Fibroblast of skin of right biceps (primary cell): ENCODE measurements around the gene SULF2.
A peak's percentile ranks its signal among the peaks of the same experiment; 100 is the strongest.
"Not testable (repeated sequence)": the region's sequence is repeated elsewhere in the genome, so short reads cannot be mapped to it uniquely, and the experiment has no call there.

Experiments used
- DNase-seq: peaks from one replicate; pipeline ENCODE4 v3.0.0-alpha.2; 2013

Gene SULF2

GRCh38 chr20:47785311-47785853 lies at the start of gene SULF2:
Gene SULF2 (minus strand): TSS chr20:47785481. CDS start chr20:47757363, 28,118 bp downstream.
- DNase-seq, result peak; percentile 41

DNA sequence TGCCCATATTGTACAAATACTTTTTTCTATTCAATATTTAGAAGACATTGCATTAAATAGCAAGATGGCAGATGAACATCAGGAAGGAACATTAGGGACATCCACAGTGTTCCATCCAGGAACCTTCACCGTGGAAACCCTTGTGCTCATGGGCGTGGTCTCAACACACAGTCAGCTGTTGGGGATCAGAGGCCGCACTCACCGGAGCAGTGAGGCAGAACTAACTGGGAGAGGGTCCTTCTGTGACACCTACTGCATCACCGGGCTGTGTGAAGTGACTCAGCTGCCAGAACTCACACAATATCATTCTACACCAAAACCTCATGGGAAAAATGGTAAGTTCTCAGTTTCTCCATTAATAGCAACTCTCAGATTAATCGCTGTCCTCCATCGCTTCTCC lies 46.4 kb upstream of the SULF2 start:
- not testable (repeated sequence) for DNase-seq

DNA sequence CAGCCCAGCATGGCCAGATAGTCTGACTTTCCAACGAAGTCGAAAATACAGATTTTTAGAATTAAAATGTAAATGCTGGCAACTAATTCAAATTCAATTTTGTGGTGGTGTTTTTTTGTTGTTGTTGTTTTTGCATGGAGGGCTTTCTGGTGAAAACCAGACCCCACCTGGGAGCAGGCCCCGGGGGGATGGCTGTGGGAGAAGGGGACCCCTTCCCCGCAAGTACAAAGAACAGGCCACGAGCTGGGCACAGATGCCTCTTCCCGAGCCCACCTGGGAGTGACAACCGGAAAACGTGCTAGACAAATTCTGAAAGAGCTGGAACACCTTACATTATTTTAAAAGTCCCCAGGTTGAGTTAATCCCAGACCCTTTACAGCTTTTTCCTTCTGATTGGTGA lies 41.4 kb upstream of the SULF2 start:
- not testable (repeated sequence) for DNase-seq

DNA sequence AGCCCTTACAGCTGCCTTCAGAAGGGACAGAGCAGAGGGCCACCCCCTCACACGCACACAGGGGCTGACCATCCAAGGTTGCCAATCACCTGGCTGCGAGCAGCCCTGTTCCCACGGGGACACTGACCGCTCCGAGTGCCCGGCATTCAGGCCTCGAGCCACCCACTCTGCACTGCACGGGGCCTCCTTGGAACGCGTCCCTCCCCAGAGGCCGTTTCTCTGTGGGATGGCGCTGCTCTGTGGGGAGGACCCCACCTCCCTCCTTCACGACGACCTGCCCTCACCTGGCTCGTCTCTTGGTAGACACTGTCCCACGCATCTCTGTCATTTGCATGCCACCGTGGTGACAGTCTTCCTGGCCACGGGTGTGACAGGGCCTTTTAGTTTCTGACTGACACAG lies 40.7 kb upstream of the SULF2 start:
- DNase-seq, result not testable (repeated sequence)

GRCh38 chr20:47825011-47825762 lies 39.9 kb upstream of the SULF2 start:
- DNase-seq, result no peak

- DNase-seq, result not testable (repeated sequence)
Measured at GRCh38 chr20:47823941-47824340, 38.7 kb upstream of the SULF2 start.

- DNase-seq, result peak; percentile 38
Measured at GRCh38 chr20:47821481-47822100, 36.3 kb upstream of the SULF2 start.

DNA sequence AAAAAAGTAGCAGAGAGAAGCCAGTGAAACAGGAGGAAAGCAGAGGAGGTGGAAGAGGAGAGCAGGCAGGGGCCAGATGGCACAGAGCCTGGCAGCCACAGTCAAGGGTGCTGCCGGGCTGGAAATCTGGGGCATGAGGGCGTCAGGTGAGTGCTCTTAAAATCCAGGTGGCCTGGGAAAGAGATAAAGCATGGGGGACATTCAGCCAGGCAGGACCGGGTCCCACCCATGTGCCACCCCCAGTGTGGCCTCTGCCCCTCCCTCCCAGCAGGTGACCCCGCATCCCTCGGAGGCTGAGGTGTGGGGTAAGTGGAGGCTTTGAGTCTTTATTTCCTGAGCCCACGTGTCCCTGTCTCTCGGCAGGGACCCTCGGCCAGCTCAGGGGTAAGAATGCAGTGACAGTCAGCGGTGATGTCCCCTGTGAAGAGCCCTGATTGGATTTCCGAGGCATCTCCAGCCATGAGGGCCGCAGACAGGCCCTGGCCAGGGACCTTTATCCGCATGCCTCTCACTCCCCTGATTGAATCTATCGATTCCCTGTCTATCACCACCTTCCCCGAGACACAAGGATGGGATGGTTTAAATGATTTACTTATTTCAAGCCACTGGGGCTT lies 33.8 kb upstream of the SULF2 start:
- DNase-seq, result no peak

GRCh38 chr20:47818466-47818865 lies 33.2 kb upstream of the SULF2 start:
- DNase-seq, result no peak

- no peak for DNase-seq
Measured at GRCh38 chr20:47818016-47818415, 32.7 kb upstream of the SULF2 start.

- no peak for DNase-seq
Measured at GRCh38 chr20:47817573-47817972, 32.3 kb upstream of the SULF2 start.

GRCh38 chr20:47816487-47817451 lies 31.5 kb upstream of the SULF2 start:
- DNase-seq, result no peak

GRCh38 chr20:47815866-47816265 lies 30.6 kb upstream of the SULF2 start:
- no peak for DNase-seq

GRCh38 chr20:47815416-47815806 lies 30.1 kb upstream of the SULF2 start:
- no peak for DNase-seq

GRCh38 chr20:47814632-47815415 lies 29.5 kb upstream of the SULF2 start:
- no peak for DNase-seq

DNA sequence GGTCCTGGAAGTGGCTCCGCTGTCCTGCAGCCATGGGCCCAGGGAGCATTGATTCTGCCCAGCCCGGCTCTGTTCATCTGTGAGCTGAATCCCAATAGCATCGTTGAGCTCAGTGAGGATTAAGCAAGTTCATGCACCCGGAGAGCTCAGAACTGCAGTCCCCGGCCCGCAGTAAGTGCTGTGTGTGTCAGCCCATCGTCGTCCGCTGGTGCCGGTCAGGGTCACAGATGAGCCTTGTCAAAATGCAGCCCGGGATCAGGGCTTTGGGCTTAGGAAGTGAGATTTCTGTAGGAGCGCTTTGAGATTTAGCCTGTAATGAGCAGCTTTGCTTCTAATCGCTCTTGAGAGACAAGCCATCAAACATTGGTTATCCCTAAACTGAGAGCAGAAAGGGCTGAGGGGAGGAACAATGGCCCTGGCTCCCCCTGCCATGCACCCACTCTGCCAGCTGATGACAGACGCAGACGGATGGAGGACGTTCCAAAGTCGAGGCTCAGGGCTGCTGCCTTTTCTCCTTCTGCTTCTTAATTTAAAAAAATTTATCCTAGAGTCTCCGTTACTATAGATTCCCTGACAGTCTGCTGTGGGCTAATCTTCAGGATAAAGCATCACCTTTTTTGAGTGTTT lies 25.6 kb upstream of the SULF2 start:
- no peak for DNase-seq

DNA sequence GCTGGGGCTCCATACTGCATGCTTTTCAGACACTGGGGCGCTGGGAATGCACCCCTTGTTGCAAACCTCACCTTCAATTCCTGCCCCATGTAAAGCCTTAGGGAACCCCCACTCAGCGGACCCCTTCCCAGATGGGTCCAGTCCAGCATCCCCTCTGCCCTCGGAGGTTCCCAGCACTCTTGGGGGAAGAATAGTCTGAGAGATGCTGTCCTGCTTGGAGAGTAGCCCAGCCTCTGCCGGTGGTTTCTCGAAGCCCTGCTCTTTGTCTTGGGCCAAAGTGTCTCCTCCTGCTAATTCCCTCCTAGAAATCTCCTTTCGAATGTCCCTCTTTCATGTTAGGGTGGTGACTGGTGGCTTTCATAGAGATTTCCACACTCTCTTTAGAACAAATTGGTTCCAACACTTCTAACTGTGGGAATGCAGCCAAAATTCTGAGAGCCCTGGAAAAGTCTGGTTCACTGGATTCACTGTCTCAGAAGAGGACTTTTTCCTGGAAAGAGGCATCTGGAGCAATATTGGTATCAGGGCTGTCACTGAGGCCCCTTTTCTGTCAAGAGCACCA lies 24.9 kb upstream of the SULF2 start:
- no peak for DNase-seq

GRCh38 chr20:47809161-47809960 lies 24.1 kb upstream of the SULF2 start:
- no peak for DNase-seq

GRCh38 chr20:47805951-47806350 lies 20.7 kb upstream of the SULF2 start:
- DNase-seq, result no peak

GRCh38 chr20:47804972-47805371 lies 19.7 kb upstream of the SULF2 start:
- not testable (repeated sequence) for DNase-seq
